Trophoblast cell (in vitro differentiated cells and primary cell): ENCODE measurements around the gene UBR4.

ENCODE experiments used
- DNase-seq, 2 donors: peaks; one replicate each; pipeline ENCODE4 v3.0.0-alpha.2; 2016
- H2AFZ ChIP-seq: 2 replicates; pipeline ENCODE4 v1.6.1; 2013; ENCODE audit warnings: low read length, moderate library complexity, mild to moderate bottlenecking; ENCODE audit not compliant: insufficient read depth, poor library complexity
- H2AK5ac ChIP-seq: 2 replicates; pipeline ENCODE4 v1.6.1; 2013; ENCODE audit warnings: mild to moderate bottlenecking, low read length
- H2BK120ac ChIP-seq: 2 replicates; pipeline ENCODE4 v1.6.1; 2013; ENCODE audit warnings: low read length, mild to moderate bottlenecking, moderate library complexity; ENCODE audit not compliant: insufficient read depth, poor library complexity
- H2BK12ac ChIP-seq: 2 replicates; pipeline ENCODE4 v1.6.1; 2013; ENCODE audit warnings: mild to moderate bottlenecking, low read length, moderate library complexity
- H2BK5ac ChIP-seq: 2 replicates; pipeline ENCODE4 v1.6.1; 2013; ENCODE audit warnings: low read length, low read depth, moderate library complexity, mild to moderate bottlenecking; ENCODE audit not compliant: poor library complexity
- H3K14ac ChIP-seq: 2 replicates; pipeline ENCODE4 v1.6.1; 2013; ENCODE audit warnings: mild to moderate bottlenecking, low read length
- H3K18ac ChIP-seq: 2 replicates; pipeline ENCODE4 v1.6.1; 2013; ENCODE audit warnings: mild to moderate bottlenecking, low read length
- H3K23ac ChIP-seq: 2 replicates; pipeline ENCODE4 v1.6.1; 2013; ENCODE audit warnings: low read length
- H3K27ac ChIP-seq: 2 replicates; pipeline ENCODE4 v1.5.1; 2013; ENCODE audit warnings: low read depth, mild to moderate bottlenecking, inconsistent platforms, low read length, moderate library complexity
- H3K27me3 ChIP-seq: 2 replicates; pipeline ENCODE4 v1.6.1; 2013; ENCODE audit warnings: inconsistent platforms, mild to moderate bottlenecking, low read length, moderate library complexity; ENCODE audit not compliant: insufficient read depth
- H3K36me3 ChIP-seq, 2 experiments: 1 replicate in 1 of 2; 2 replicates in 1 of 2; pipeline ENCODE4 v1.6.1; 2013; ENCODE audit warnings: low read length in 2 of 2, mild to moderate bottlenecking in 2 of 2, moderate library complexity in 1 of 2; ENCODE audit not compliant: insufficient read depth in 2 of 2, control insufficient read depth in 1 of 2
- H3K4ac ChIP-seq: 2 replicates; pipeline ENCODE4 v1.6.1; 2013; ENCODE audit warnings: low read depth, mild to moderate bottlenecking, low read length, moderate library complexity
- H3K4me1 ChIP-seq, 2 experiments: 1 replicate in 1 of 2; 2 replicates in 1 of 2; pipeline ENCODE4 v1.6.1; 2013; ENCODE audit warnings: low read length in 2 of 2, mild to moderate bottlenecking in 2 of 2, moderate library complexity in 1 of 2; ENCODE audit not compliant: insufficient read depth in 2 of 2, control insufficient read depth in 1 of 2
- H3K4me2 ChIP-seq: 2 replicates; pipeline ENCODE4 v1.6.1; 2013; ENCODE audit warnings: inconsistent platforms, mild to moderate bottlenecking, low read length, moderate library complexity
- H3K4me3 ChIP-seq: 2 replicates; pipeline ENCODE4 v1.5.1; 2013; ENCODE audit warnings: mild to moderate bottlenecking, low read depth, low read length, inconsistent platforms
- H3K79me1 ChIP-seq: one replicate; pipeline ENCODE4 v1.6.1; 2013; ENCODE audit warnings: low read length
- H3K79me2 ChIP-seq: 2 replicates; pipeline ENCODE4 v1.6.1; 2013; ENCODE audit warnings: low read length, mild to moderate bottlenecking; ENCODE audit not compliant: control insufficient read depth, insufficient read depth, poor library complexity
- H3K9ac ChIP-seq: 2 replicates; pipeline ENCODE4 v1.6.1; 2013; ENCODE audit warnings: mild to moderate bottlenecking, low read length
- H3K9me3 ChIP-seq: 2 replicates; pipeline ENCODE4 v1.6.1; 2013; ENCODE audit warnings: low read depth, mild to moderate bottlenecking, control low read depth, inconsistent platforms, low read length; ENCODE audit not compliant: insufficient read depth
- H4K12ac ChIP-seq: 2 replicates; pipeline ENCODE4 v1.6.1; 2013; ENCODE audit warnings: low read depth, mild to moderate bottlenecking, low read length, moderate library complexity
- H4K8ac ChIP-seq: 2 replicates; pipeline ENCODE4 v1.6.1; 2013; ENCODE audit warnings: low read depth, mild to moderate bottlenecking, low read length, moderate library complexity
- H4K91ac ChIP-seq: one replicate; pipeline ENCODE4 v1.6.1; 2013; ENCODE audit warnings: low read depth, mild to moderate bottlenecking, low read length, moderate library complexity
- WGBS: extraction: QIAGEN DNeasy Blood & Tissue Kit; methylation state at CpG from one replicate; pipeline ENCODE4 v1.1.7; 2013; ENCODE audit warnings: missing lambda C conversion rate; ENCODE audit not compliant: insufficient read length, insufficient coverage; ENCODE audit errors: extremely low coverage; 5-methylcytosine and 5-hydroxymethylcytosine counted together

The UBR4 gene

GRCh38 chr1:19149736-19150135, 60.3 kb downstream of the UBR4 start:
- peaks cover 2% of the 10 kb centered on the region for H3K9me3 ChIP-seq
- H4K91ac ChIP-seq, result no peak overlapping the region
- H3K27ac ChIP-seq, result no peak overlapping the region
- no peak overlapping the region for H3K4me3 ChIP-seq
- H4K8ac ChIP-seq, result no peak overlapping the region
- H3K9ac ChIP-seq, result no peak overlapping the region
- no peak overlapping the region for H2BK120ac ChIP-seq
- H3K27me3 ChIP-seq, result no peaks in the 10 kb centered on the region
- H2BK12ac ChIP-seq, result no peak overlapping the region
- peaks cover 41 to 86% of the 10 kb centered on the region in 2 experiments for H3K36me3 ChIP-seq
- no peak overlapping the region for H2BK5ac ChIP-seq
- H3K18ac ChIP-seq, result no peak overlapping the region
- no peak overlapping the region for H4K12ac ChIP-seq
- no peak overlapping the region for H2AFZ ChIP-seq
- H3K4me1 ChIP-seq, result no peaks in the 10 kb centered on the region
- H3K79me1 ChIP-seq, result no peaks in the 10 kb centered on the region
- no peak overlapping the region for H3K23ac ChIP-seq
- no peak overlapping the region for H3K4me2 ChIP-seq
- no CpG with 5 or more reads among the region's 3 CpGs for WGBS
- DNase-seq, result no peak
- H3K14ac ChIP-seq, result no peak overlapping the region
- no peak overlapping the region for H2AK5ac ChIP-seq
- no peak overlapping the region for H3K4ac ChIP-seq
- H3K79me2 ChIP-seq, result no peaks in the 10 kb centered on the region

GRCh38 chr1:19140465-19140864, 69.6 kb downstream of the UBR4 start:
- H3K27ac ChIP-seq, result no peak overlapping the region
- H3K9ac ChIP-seq, result no peak overlapping the region
- no peaks in the 10 kb centered on the region for H3K79me1 ChIP-seq
- no peak overlapping the region for H3K4ac ChIP-seq
- no peak overlapping the region for H3K4me2 ChIP-seq
- H2BK12ac ChIP-seq, result no peak overlapping the region
- no peak overlapping the region for H2AK5ac ChIP-seq
- no peak overlapping the region for H2BK5ac ChIP-seq
- H3K79me2 ChIP-seq, result no peaks in the 10 kb centered on the region
- no peak overlapping the region for H3K14ac ChIP-seq
- no peak overlapping the region for H3K4me3 ChIP-seq
- H2BK120ac ChIP-seq, result no peak overlapping the region
- WGBS, result no CpG with 5 or more reads among the region's 12 CpGs
- H4K12ac ChIP-seq, result no peak overlapping the region
- no peaks in the 10 kb centered on the region for H3K27me3 ChIP-seq
- H3K23ac ChIP-seq, result no peak overlapping the region
- no peak overlapping the region for H3K18ac ChIP-seq
- peaks cover 34 to 50% of the 10 kb centered on the region in 2 experiments for H3K36me3 ChIP-seq
- no peak overlapping the region for H2AFZ ChIP-seq
- no peak for DNase-seq
- H4K8ac ChIP-seq, result no peak overlapping the region
- no peak overlapping the region for H4K91ac ChIP-seq
- H3K4me1 ChIP-seq, result no peaks in the 10 kb centered on the region
- peaks cover 1% of the 10 kb centered on the region for H3K9me3 ChIP-seq

DNA sequence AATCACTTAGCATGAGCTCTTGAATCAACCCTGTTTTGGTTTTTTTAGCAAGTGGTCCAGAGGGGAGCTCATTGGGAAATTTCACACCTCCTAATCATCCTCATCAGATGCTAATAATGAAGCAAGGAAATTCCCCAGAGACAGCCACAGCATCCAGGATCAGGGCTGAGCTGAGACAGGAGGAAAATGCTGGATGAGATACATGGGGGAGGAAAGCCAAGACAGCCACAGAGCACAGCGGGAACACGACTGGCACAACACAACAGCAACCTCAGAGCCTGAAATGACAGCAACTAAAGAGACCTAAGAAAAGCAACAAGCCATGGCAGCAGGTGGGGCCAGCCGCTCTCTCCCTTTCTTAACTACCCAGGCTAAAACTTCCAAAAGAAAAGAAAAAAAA, 70.4 kb downstream of the UBR4 start:
- Histone ChIP-seq H3K18ac (no peak overlapping the region), H3K4me2 (no peak overlapping the region), H4K8ac (no peak overlapping the region), H3K9me3 (peaks cover 1% of the 10 kb centered on the region), H3K4me1 (no peaks in the 10 kb centered on the region), H3K79me1 (no peaks in the 10 kb centered on the region), H3K79me2 (no peaks in the 10 kb centered on the region), H3K14ac (no peak overlapping the region), H4K91ac (no peak overlapping the region), H2AK5ac (no peak overlapping the region), H2AFZ (no peak overlapping the region), H3K9ac (no peak overlapping the region), H3K23ac (no peak overlapping the region), H3K27ac (no peak overlapping the region), H4K12ac (no peak overlapping the region), H3K36me3 (peaks cover 34 to 47% of the 10 kb centered on the region in 2 experiments), H3K4me3 (no peak overlapping the region), H2BK120ac (no peak overlapping the region), H3K27me3 (no peaks in the 10 kb centered on the region), H2BK5ac (no peak overlapping the region), H2BK12ac (no peak overlapping the region), H3K4ac (no peak overlapping the region)
- no CpG with 5 or more reads among the region's 3 CpGs for WGBS
- no peak for DNase-seq

GRCh38 chr1:19138958-19139581, 71.0 kb downstream of the UBR4 start:
- no peak overlapping the region for H4K8ac ChIP-seq
- H2BK5ac ChIP-seq, result no peak overlapping the region
- no peak overlapping the region for H3K4ac ChIP-seq
- no peak overlapping the region for H4K91ac ChIP-seq
- H2BK12ac ChIP-seq, result no peak overlapping the region
- no CpG with 5 or more reads among the region's 13 CpGs for WGBS
- no peak overlapping the region for H3K23ac ChIP-seq
- peaks cover 33 to 46% of the 10 kb centered on the region in 2 experiments for H3K36me3 ChIP-seq
- H3K27me3 ChIP-seq, result no peaks in the 10 kb centered on the region
- H3K4me1 ChIP-seq, result no peaks in the 10 kb centered on the region
- H3K4me2 ChIP-seq, result no peak overlapping the region
- peaks cover 1% of the 10 kb centered on the region for H3K9me3 ChIP-seq
- H4K12ac ChIP-seq, result no peak overlapping the region
- H3K18ac ChIP-seq, result no peak overlapping the region
- no peak overlapping the region for H3K14ac ChIP-seq
- H2AK5ac ChIP-seq, result no peak overlapping the region
- H3K9ac ChIP-seq, result no peak overlapping the region
- no peaks in the 10 kb centered on the region for H3K79me2 ChIP-seq
- H3K4me3 ChIP-seq, result no peak overlapping the region
- H2BK120ac ChIP-seq, result no peak overlapping the region
- no peak for DNase-seq
- no peaks in the 10 kb centered on the region for H3K79me1 ChIP-seq
- no peak overlapping the region for H3K27ac ChIP-seq
- H2AFZ ChIP-seq, result no peak overlapping the region
